A549 (cell line): Measurements from ENCODE around the gene FCHSD1. TPM values are rescaled to one million over a fixed set of nuclear protein-coding genes. Genes with fewer than 3 reads are reported as not detected.

Experiments used
- ATAC-seq, 2 experiments: fragments of 200-7000 bp in 1 of 2; fragments of >200 bp in 1 of 2; cut with Nextera tagmentation in 1 of 2; cut with Tn5 transposase in 1 of 2; 3 replicates each; pipeline versions ENCODE4 v1.8.0 to v1.9.1; 2018 to 2020; ENCODE audit warnings: mild to moderate bottlenecking in 1 of 2, moderate library complexity in 1 of 2
- CTCF ChIA-PET: fragments of 300-600 bp; sonication (Branson Sonifier 250); formaldehyde crosslinking; extraction: SDS; loops from one replicate; lab custom pipeline; 2021; ENCODE audit warnings: antibody characterized with exemption, inconsistent platforms; lab: Yijun Ruan, JAX
- POLR2A ChIA-PET: fragments of 350-600 bp; formaldehyde crosslinking; extraction: SDS; loops from one replicate; lab custom pipeline; 2021; ENCODE audit warnings: antibody characterized with exemption, inconsistent platforms; lab: Yijun Ruan, JAX
- DNase-seq, 2 experiments: peaks; one replicate each; pipeline versions ENCODE4 v3.0.0 to v3.0.0-alpha.2; 2011 to 2016; ENCODE audit warnings: low read depth in 1 of 2, low spot score in 1 of 2
- FAIRE-seq: peaks from 2 replicates; lab custom pipeline; 2011; peaks lifted over from hg19 to GRCh38; lab: Jason Lieb, UNC
- H3K27ac ChIP-seq, 2 experiments: fragments of >200 bp; sonication (Bioruptor Twin); formaldehyde crosslinking; 3 replicates each; pipeline ENCODE4 v1.5.1; 2016 to 2017
- H3K4me1 ChIP-seq: fragments of >200 bp; sonication (Bioruptor Twin); formaldehyde crosslinking; 3 replicates; pipeline ENCODE4 v1.6.1; 2016
- H3K4me2 ChIP-seq: fragments of >200 bp; sonication (Bioruptor Twin); formaldehyde crosslinking; 3 replicates; pipeline ENCODE4 v1.6.1; 2016
- H3K4me3 ChIP-seq: fragments of >200 bp; sonication (Bioruptor Twin); formaldehyde crosslinking; 3 replicates; pipeline ENCODE4 v1.5.1; 2016
- H3K9me3 ChIP-seq: fragments of >200 bp; sonication (Bioruptor Twin); formaldehyde crosslinking; 3 replicates; pipeline ENCODE4 v1.6.1; 2016
- ATOH8 ChIP-seq: fragments of 250-450 bp; sonication (Bioruptor Pico); IDR thresholded peaks from 2 replicates; pipeline ENCODE4 v1.5.0; 2020; ENCODE audit warnings: low read depth, mild to moderate bottlenecking, moderate library complexity
- BHLHE40 ChIP-seq: IDR thresholded peaks from 2 replicates; pipeline ENCODE4 v1.6.1; 2012; ENCODE audit warnings: low read depth, low read length, inconsistent platforms
- CTCF ChIP-seq: fragments of >200 bp; sonication (Bioruptor Twin); formaldehyde crosslinking; IDR thresholded peaks from 3 replicates; pipeline ENCODE4 v1.5.1; 2016
- EP300 ChIP-seq, 2 experiments: fragments of >200 bp; sonication (Bioruptor Twin); formaldehyde crosslinking; IDR thresholded peaks; 2 replicates in 1 of 2; 3 replicates in 1 of 2; pipeline ENCODE4 v1.6.1; 2016 to 2017
- FOXS1 ChIP-seq: fragments of 250-450 bp; sonication (Bioruptor Pico); IDR thresholded peaks from 2 replicates; pipeline ENCODE4 v1.5.0; 2020; ENCODE audit warnings: mild to moderate bottlenecking, moderate library complexity
- HES2 ChIP-seq: fragments of >200 bp; sonication (Bioruptor Twin); formaldehyde crosslinking; IDR thresholded peaks from 2 replicates; pipeline ENCODE4 v1.6.1; 2016
- HOXB13 ChIP-seq: fragments of 250-450 bp; sonication (Bioruptor Pico); IDR thresholded peaks from 2 replicates; pipeline ENCODE4 v1.5.0; 2020; ENCODE audit warnings: low read depth, mild to moderate bottlenecking, moderate library complexity
- MAX ChIP-seq: IDR thresholded peaks from 2 replicates; pipeline ENCODE4 v1.6.1; 2012
- MAZ ChIP-seq: fragments of 150-350 bp; IDR thresholded peaks from 2 replicates; pipeline ENCODE4 v1.6.1; 2014; ENCODE audit warnings: antibody characterized with exemption, low read depth, low read length, borderline replicate concordance
- RARB ChIP-seq: fragments of 250-450 bp; sonication (Bioruptor Pico); IDR thresholded peaks from 2 replicates; pipeline ENCODE4 v1.8.0; 2021; ENCODE audit warnings: mild to moderate bottlenecking, moderate library complexity
- REST ChIP-seq: fragments of 200-600 bp; sonication (generic); IDR thresholded peaks from 2 replicates; pipeline ENCODE4 v1.6.1; 2016; ENCODE audit warnings: antibody characterized with exemption, mild to moderate bottlenecking, moderate library complexity
- RFX5 ChIP-seq: fragments of 450-650 bp; IDR thresholded peaks from 2 replicates; pipeline ENCODE4 v1.7.1; 2014; ENCODE audit warnings: antibody characterized with exemption, mild to moderate bottlenecking, moderate library complexity
- SREBF2 ChIP-seq: fragments of 450-650 bp; IDR thresholded peaks from 2 replicates; pipeline ENCODE4 v1.6.1; 2014; ENCODE audit warnings: mild to moderate bottlenecking, moderate library complexity
- TFCP2L1 ChIP-seq: fragments of 250-450 bp; sonication (Bioruptor Pico); IDR thresholded peaks from 2 replicates; pipeline ENCODE4 v1.5.0; 2021; ENCODE audit warnings: mild to moderate bottlenecking
- TP53 ChIP-seq: fragments of 250-450 bp; sonication (Bioruptor Pico); IDR thresholded peaks from 2 replicates; pipeline ENCODE4 v1.5.0; 2021; ENCODE audit warnings: mild to moderate bottlenecking, moderate library complexity
- ZFP36 ChIP-seq: fragments of 450-650 bp; IDR thresholded peaks from 2 replicates; pipeline ENCODE4 v1.6.1; 2014; ENCODE audit warnings: borderline replicate concordance; ENCODE audit not compliant: partially characterized antibody
- ZSCAN20 ChIP-seq: fragments of 250-450 bp; sonication (Bioruptor Pico); IDR thresholded peaks from 2 replicates; pipeline ENCODE4 v1.8.0; 2022; ENCODE audit warnings: mild to moderate bottlenecking, moderate library complexity
- WGBS: methylation state at CpG from one replicate; pipeline ENCODE4 v1.1.6; 2017; ENCODE audit errors: missing lambda C conversion rate; 5-methylcytosine and 5-hydroxymethylcytosine counted together
- polyA plus RNA-seq, 4 experiments: library from polyadenylated mRNA; depleted of rRNA in 3 of 4; stranded (reverse); fragments of >200 nt; fragmentation: RNase III in 1 of 4; extraction: RNeasy Plus Mini Kit Qiagen cat#74134 plus additional on column Dnase treatment in 1 of 4; gene quantifications; 2 replicates in 3 of 4; 3 replicates in 1 of 4; pipeline ENCODE4 v1.2.3, GENCODE V29; 2011 to 2017

The FCHSD1 gene
- polyA plus RNA-seq, 2 of the 4 experiments (the other 2 are of a cell fraction), result 12.2 to 14.5 TPM

GRCh38 chr5:141638771-141639170 lies 12.4 kb downstream of the FCHSD1 start:
- no peak overlapping the region for H3K4me2 ChIP-seq
- TF ChIP-seq SREBF2 (no peak), BHLHE40 (no peak), EP300 (IDR thresholded peaks at IDR 0.05) (no peak), MAZ (no peak), MAX (no peak), HES2 (no peak), ZSCAN20 (CRISPR knock-in tag) (no peak), CTCF (no peak), RFX5 (no peak)
- H3K4me3 ChIP-seq, result no peak overlapping the region
- H3K27ac ChIP-seq, result no peak overlapping the region
- ChIA-PET CTCF (interaction anchor here (1.3 to 11.9 kb wide), 5 partner anchors 9 to 188 kb away, joined by 3 to 170 read pairs (median 22); partner anchors contain the start of gene DIAPH1), POLR2A (no interaction called here)
- peaks cover 27% of the 10 kb centered on the region for H3K4me1 ChIP-seq
- DNase-seq, result no peak
- no peaks in the 10 kb centered on the region for H3K9me3 ChIP-seq
- WGBS, result 87% methylated on average over 2 of the region's 2 CpGs
- no peak for FAIRE-seq
- no peak for ATAC-seq

GRCh38 chr5:141637767-141638419 lies 13.3 kb downstream of the FCHSD1 start:
- peak overlapping the region; percentile 93 for H3K4me2 ChIP-seq
- H3K4me1 ChIP-seq, result peaks cover 27% of the 10 kb centered on the region
- DNase-seq, result peak in 1 of 2 experiments; percentile 25
- H3K4me3 ChIP-seq, result peak overlapping the region; percentile 83
- no peaks in the 10 kb centered on the region for H3K9me3 ChIP-seq
- ChIA-PET CTCF (interaction anchor here (1.2 to 11.9 kb wide), 6 partner anchors 10 to 188 kb away, joined by 3 to 170 read pairs (median 14); partner anchors contain the start of gene DIAPH1), POLR2A (interaction anchor here (1.4 to 3.0 kb wide), 3 partner anchors 9 to 16 kb away, joined by 5 to 14 read pairs (median 7); partner anchors contain the start of gene FCHSD1)
- H3K27ac ChIP-seq, result peak overlapping the region; percentile 63 to 92; a peak in 5 of 6 replicates
- FAIRE-seq, result no peak
- peak; percentile 9 to 38; a peak in 3 of 6 replicates for ATAC-seq
- 62% methylated on average over 35 of the region's 40 CpGs for WGBS
- TF ChIP-seq ATOH8 (CRISPR knock-in tag) (no peak), RARB (CRISPR knock-in tag) (no peak), TP53 (no peak), ZFP36 (no peak), TFCP2L1 (CRISPR knock-in tag) (no peak), FOXS1 (CRISPR knock-in tag) (no peak), HOXB13 (no peak), REST (peak; percentile 83), BHLHE40 (no peak)
